T-helper 1 cell (primary cell): ENCODE measurements around the gene MSGN1.
A peak's percentile ranks its signal among the peaks of the same experiment; 100 is the strongest.

Experiments used
- DNase-seq, 5 donors: peaks; one replicate each; pipeline ENCODE4 v3.0.0-alpha.2; 2012 to 2020

The MSGN1 gene

DNA sequence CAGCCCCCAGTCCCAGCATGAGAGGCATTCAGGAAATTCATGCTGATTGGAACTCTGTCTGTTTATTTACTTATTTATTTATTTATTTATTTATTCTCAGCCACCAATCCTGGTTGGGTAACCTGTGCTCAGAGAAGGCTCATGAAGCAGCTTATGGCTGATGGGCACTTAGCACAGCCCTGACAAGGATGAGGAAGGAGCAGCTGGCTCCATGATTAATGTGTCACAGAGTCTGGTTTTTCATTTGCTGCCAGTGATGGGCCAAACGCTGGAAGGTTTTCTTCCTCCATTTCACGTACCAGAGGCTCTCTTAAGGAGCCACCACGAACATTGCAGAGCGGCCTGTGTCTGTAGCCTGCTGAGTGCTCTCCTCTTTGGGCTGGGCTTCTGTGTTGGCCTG, 33.9 kb downstream of the MSGN1 start:
- DNase-seq: no peak

DNA sequence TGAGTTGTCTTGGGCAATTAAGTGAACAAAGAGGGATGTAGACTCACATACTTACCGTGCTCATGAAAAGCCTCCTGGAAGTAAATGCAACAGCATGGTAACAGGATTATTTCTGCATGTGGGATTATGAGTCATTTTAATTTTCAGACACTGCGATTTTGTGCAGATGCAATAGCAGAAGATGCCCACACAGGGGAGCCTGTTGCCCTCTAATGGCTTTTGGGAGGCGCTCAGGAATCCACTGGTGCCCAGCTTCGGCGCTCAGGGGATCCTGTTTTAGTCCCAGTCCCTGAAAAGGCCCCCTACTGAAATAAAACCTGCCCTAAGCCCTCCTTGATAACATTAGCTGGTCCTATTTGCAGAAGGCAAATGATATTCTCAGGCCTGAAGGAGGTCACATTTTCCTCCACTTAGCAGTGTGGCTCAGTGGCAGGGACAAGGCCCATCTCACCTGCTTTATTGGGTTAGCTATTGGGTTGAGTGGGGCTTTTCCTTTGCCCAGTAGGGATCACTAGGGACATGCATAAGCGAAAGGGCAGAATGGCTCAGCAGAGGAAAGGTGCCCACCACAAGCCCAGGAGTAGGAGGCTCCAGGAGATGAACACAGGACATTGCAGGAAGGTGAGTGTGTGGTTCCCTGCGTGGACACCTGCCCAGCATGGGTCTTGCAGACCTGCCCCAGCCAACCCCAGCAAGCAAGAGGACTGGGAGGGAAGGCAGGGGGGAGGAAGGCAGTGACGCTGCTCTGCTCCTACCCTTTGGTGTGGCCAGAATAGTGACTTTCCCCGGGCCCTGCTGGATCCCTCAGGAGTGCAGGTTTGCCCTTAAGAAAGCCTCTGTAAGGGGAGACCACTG, 35.7 kb downstream of the MSGN1 start:
- peak in 1 of 5 donors; percentile 9 for DNase-seq

- DNase-seq: no peak
Observed at GRCh38 chr2:17853799-17854198, 37.5 kb downstream of the MSGN1 start.

- no peak for DNase-seq
Observed at GRCh38 chr2:17857021-17857420, 40.8 kb downstream of the MSGN1 start.

DNA sequence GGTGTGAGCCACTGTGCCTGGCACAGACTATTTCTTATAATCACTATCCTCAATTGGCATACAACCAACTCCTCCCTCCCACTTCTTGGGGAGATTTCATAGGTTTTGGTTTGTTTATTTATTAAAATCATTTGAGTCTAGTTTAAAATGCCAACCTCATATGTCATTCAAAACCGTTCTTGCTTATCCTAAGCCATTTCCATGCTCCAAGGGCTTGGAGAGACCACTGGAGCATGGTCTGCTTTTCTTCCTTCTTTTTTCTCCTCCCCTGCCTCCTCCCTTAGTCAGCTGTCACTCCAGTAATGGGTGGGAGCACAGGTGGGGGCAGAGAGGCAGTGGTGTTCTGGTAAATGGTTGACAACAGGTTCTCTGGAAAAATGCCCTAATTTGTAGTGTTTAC, 41.8 kb downstream of the MSGN1 start:
- DNase-seq: no peak

DNA sequence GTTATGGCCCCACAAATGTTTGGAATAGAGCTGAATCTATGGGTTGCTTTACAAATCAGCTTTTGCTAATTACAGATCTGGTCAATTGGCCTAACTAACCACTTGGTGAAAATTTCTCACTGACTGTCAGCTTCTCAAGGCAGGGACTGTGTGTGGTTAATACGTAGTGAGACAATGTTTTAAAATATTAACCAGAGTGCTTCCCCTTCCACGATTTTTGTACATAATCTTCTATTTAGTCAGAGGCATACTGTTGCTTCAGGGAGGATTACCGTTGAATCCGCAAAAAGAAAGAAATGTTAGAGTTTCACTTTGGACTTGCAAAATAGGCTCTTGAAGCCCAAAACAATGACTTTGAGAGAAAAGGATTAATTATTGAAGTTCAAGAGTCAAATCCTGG, 47.3 kb downstream of the MSGN1 start:
- no peak for DNase-seq

DNA sequence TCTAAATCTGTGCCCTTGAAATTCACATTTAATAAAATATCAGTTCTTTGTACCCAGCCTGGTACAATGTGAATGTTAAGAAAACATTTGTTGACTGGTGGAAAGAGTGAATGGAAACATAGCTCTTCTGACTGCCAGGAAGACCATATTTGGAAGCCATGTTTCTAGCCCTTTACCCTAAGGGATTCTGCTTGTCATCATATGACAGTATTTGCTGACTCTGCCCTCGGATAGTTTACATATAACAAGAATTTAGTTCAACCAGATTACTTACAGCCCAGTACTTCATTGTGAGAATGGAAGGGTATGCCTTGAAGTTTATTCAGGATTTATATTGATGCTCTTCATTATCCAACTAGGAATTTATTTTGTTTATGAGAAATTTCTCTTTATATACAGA, 48.4 kb downstream of the MSGN1 start:
- no peak for DNase-seq

GRCh38 chr2:17867133-17867532, 50.9 kb downstream of the MSGN1 start:
- no peak for DNase-seq
